ENCODE results near the gene ASB2. TPM values are rescaled to one million over a fixed set of nuclear protein-coding genes. Genes with fewer than 3 reads are reported as not detected.

ASB2 gene
- polyA plus RNA-seq, 3 donors = 0.25 to 2.5 (median 1.4) TPM

DNA sequence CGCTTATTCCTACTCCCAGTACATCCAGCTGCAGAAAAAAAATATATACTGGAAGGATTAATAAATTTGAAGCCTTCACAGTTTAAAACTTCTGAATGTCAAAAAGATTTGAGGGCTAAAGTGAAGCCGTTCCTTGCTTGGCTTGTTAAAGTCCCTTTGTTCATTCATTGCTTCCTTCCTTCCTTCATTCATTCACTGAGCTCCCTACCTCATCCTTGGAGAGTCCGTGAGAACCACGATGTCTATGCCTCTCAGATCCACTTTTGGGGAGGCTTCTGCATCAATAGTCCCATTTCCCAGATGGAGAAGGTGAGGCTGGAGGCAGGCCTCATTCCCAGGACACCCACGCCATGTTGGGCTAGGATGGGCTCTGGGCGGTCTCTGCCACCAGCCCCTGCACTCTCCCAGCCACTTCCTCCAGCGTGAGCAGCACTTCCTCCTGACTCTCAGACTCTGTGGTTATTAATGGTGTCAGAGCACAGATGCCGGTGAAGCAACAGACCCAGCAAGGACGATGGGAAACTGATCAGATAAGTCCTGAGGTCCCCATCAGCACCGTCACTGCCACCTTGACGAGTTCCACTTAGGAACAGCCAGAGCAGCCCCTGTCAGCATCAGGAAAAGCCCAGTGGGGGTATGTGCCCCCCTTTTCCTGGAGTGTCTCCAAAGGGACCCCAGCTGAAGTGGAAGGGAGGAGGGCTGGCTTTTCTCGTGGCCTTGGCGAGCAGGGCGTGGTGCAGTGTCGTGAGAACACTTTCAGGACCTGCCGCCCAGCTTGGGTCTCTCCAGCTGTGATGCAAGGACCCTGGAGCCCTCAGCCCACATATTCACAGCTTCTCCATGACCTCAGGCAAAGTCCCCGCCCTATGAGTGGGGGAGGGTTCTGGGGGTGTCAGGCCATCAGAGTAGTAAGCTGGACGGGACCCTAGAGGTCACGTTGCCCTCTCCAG, 21.2 kb downstream of the ASB2 start:
- H3K4me2 ChIP-seq (replicated peaks; ENCODE audit: extremely low read depth, low read length, poor library complexity, severe bottlenecking) = peak overlapping the region; percentile 52
- no peak overlapping the region for H2AFZ ChIP-seq (ENCODE audit: insufficient read depth, low read depth, low read length, poor library complexity, severe bottlenecking)
- H4K20me1 ChIP-seq (ENCODE audit: insufficient read depth, low read length) = no peaks in the 10 kb centered on the region
- H3K9ac ChIP-seq (ENCODE audit: insufficient read depth, low read length, poor library complexity, severe bottlenecking) = peak overlapping the region; percentile 87
- intact Hi-C loops (cut with micrococcal nuclease) = loop anchor here (2.0 to 5.0 kb wide), 3 partner anchors 16 to 1357 kb away; no protein-coding TSS in a partner anchor
- Mint-ChIP-seq H3K4me1 (peaks cover 79% of the 10 kb centered on the region), H3K27ac (peak overlapping the region; percentile 96 to 99 (median 98)), H3K4me3 (peak overlapping the region; percentile 61 to 83), H3K9me3 (peaks cover 0 to 3% (median 0%) of the 10 kb centered on the region in 7 donors), H3K27me3 (ENCODE audit: low read depth in 3 of 3) (peaks cover 0 to 6% (median 4%) of the 10 kb centered on the region in 3 donors), H3K36me3 (peaks cover 2 to 16% of the 10 kb centered on the region in 2 donors)
- H3K27me3 ChIP-seq (ENCODE audit: control insufficient read depth in 2 of 2, insufficient read depth in 2 of 2, low read length in 2 of 2) = no peaks in the 10 kb centered on the region
- H3K79me2 ChIP-seq (ENCODE audit: insufficient read depth, low read length) = no peaks in the 10 kb centered on the region
- peak; percentile 95 to 97 (median 96) for DNase-seq
- H3K36me3 ChIP-seq (replicated peaks in 1 of 2; ENCODE audit: control insufficient read depth in 1 of 2, insufficient read depth in 2 of 2, low read length in 2 of 2) = no peaks in the 10 kb centered on the region
- peaks cover 73% of the 10 kb centered on the region in 2 donors for H3K4me1 ChIP-seq (ENCODE audit: control insufficient read depth in 1 of 2, insufficient read depth in 2 of 2, low read length in 2 of 2)
- TF ChIP-seq, protein P1, sequence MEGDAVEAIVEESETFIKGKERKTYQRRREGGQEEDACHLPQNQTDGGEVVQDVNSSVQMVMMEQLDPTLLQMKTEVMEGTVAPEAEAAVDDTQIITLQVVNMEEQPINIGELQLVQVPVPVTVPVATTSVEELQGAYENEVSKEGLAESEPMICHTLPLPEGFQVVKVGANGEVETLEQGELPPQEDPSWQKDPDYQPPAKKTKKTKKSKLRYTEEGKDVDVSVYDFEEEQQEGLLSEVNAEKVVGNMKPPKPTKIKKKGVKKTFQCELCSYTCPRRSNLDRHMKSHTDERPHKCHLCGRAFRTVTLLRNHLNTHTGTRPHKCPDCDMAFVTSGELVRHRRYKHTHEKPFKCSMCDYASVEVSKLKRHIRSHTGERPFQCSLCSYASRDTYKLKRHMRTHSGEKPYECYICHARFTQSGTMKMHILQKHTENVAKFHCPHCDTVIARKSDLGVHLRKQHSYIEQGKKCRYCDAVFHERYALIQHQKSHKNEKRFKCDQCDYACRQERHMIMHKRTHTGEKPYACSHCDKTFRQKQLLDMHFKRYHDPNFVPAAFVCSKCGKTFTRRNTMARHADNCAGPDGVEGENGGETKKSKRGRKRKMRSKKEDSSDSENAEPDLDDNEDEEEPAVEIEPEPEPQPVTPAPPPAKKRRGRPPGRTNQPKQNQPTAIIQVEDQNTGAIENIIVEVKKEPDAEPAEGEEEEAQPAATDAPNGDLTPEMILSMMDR (IDR thresholded peaks at IDR 0.05) = no peak
- H3K27ac ChIP-seq (ENCODE audit: low read depth in 1 of 2, low read length in 2 of 2) = peak overlapping the region; percentile 93 to 100
- WGBS (ENCODE audit: insufficient coverage) = 7% methylated on average over 5 of the region's 19 CpGs
- H3K4me3 ChIP-seq (replicated peaks in 1 of 3; ENCODE audit: low read depth in 2 of 3, low read length in 3 of 3) = peak overlapping the region in 2 of 3 experiments; percentile 18 to 48
- no peaks in the 10 kb centered on the region for H3K9me3 ChIP-seq (replicated peaks in 1 of 2; ENCODE audit: control insufficient read depth in 1 of 2, insufficient read depth in 1 of 2, low read length in 2 of 2)

DNA sequence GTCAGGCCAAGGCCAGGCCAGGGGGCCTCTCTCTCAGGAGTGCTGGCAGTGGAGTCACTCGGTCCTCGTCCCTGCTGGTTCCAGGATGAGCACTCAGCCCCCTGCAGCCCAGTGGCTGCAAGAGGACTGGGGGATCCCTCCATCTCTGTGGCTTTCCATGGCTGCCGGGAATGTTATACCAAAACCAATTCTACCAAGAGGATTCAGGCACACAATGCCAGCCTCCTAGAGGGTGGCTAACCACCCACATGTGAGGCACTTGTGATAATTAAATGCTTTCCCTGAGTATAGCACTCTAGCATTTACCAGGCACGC, 21.9 kb downstream of the ASB2 start:
- Mint-ChIP-seq H3K4me3 (peak overlapping the region; percentile 61 to 83), H3K4me1 (peaks cover 72% of the 10 kb centered on the region), H3K27me3 (ENCODE audit: low read depth in 3 of 3) (peaks cover 0 to 6% (median 4%) of the 10 kb centered on the region in 3 donors), H3K9me3 (peaks cover 0 to 3% (median 0%) of the 10 kb centered on the region in 7 donors), H3K27ac (peak overlapping the region; percentile 96 to 99 (median 98)), H3K36me3 (peaks cover 9 to 19% of the 10 kb centered on the region in 2 donors)
- Histone ChIP-seq H3K9me3 (replicated peaks in 1 of 2; ENCODE audit: control insufficient read depth in 1 of 2, insufficient read depth in 1 of 2, low read length in 2 of 2) (no peaks in the 10 kb centered on the region), H3K36me3 (replicated peaks in 1 of 2; ENCODE audit: control insufficient read depth in 1 of 2, insufficient read depth in 2 of 2, low read length in 2 of 2) (no peaks in the 10 kb centered on the region), H3K27ac (ENCODE audit: low read depth in 1 of 2, low read length in 2 of 2) (peak overlapping the region; percentile 93 to 100), H3K27me3 (ENCODE audit: control insufficient read depth in 2 of 2, insufficient read depth in 2 of 2, low read length in 2 of 2) (no peaks in the 10 kb centered on the region), H3K9ac (ENCODE audit: insufficient read depth, low read length, poor library complexity, severe bottlenecking) (peak overlapping the region; percentile 87), H3K79me2 (ENCODE audit: insufficient read depth, low read length) (no peaks in the 10 kb centered on the region), H4K20me1 (ENCODE audit: insufficient read depth, low read length) (no peaks in the 10 kb centered on the region), H3K4me3 (replicated peaks in 1 of 3; ENCODE audit: low read depth in 2 of 3, low read length in 3 of 3) (peak overlapping the region in 1 of 3 experiments; percentile 2), H3K4me1 (ENCODE audit: control insufficient read depth in 1 of 2, insufficient read depth in 2 of 2, low read length in 2 of 2) (peaks cover 66% of the 10 kb centered on the region in 2 donors), H2AFZ (ENCODE audit: insufficient read depth, low read depth, low read length, poor library complexity, severe bottlenecking) (no peak overlapping the region), H3K4me2 (replicated peaks; ENCODE audit: extremely low read depth, low read length, poor library complexity, severe bottlenecking) (peak overlapping the region; percentile 52)
- intact Hi-C loops (cut with micrococcal nuclease) = loop anchor here in 1 of 2 donors (2.0 kb wide), 1 partner anchor 16 kb away; no protein-coding TSS in a partner anchor
- DNase-seq = no peak
- TF ChIP-seq, protein P1 (IDR thresholded peaks at IDR 0.05) = no peak
- WGBS (ENCODE audit: insufficient coverage) = 94% methylated on average over 2 of the region's 4 CpGs
